Measurements from ENCODE around the gene OR4D10. TPM values are rescaled to one million over a fixed set of nuclear protein-coding genes. Genes with fewer than 3 reads are reported as not detected.

Gene OR4D10
- total and polyA plus RNA-seq, 10 of the 15 experiments (the other 5 are each of a cell fraction or from before 2014, with no cell fraction given): not detected

- TF ChIP-seq E4F1 (IDR thresholded peaks at IDR 0.05; ENCODE audit: borderline replicate concordance, partially characterized antibody): no peak
- no peak for TF ChIP-seq CBFB (IDR thresholded peaks at IDR 0.05; ENCODE audit: low read depth)
- TF ChIP-seq PAX5 (IDR thresholded peaks at IDR 0.05; ENCODE audit: borderline replicate concordance, low read depth, low read length): no peak
- TF ChIP-seq MEF2B (IDR thresholded peaks at IDR 0.05; ENCODE audit: partially characterized antibody, poor library complexity, severe bottlenecking): no peak
- TF ChIP-seq SIN3A (IDR thresholded peaks at IDR 0.05; ENCODE audit: low read depth, low read length): no peak
- TF ChIP-seq ZNF274 (IDR thresholded peaks at IDR 0.05; ENCODE audit: insufficient read depth, insufficient read length): no peak
- no peak for TF ChIP-seq SMC3 (IDR thresholded peaks at IDR 0.05; ENCODE audit: borderline replicate concordance, low read length)
- TF ChIP-seq TCF3 (IDR thresholded peaks at IDR 0.05; ENCODE audit: borderline replicate concordance, insufficient read depth, low read depth, low read length): no peak
- no peak for TF ChIP-seq PAX8 (IDR thresholded peaks at IDR 0.05)
- TF ChIP-seq RAD51 (IDR thresholded peaks at IDR 0.05): no peak
- TF ChIP-seq JUNB (IDR thresholded peaks at IDR 0.05): no peak
- no peak for TF ChIP-seq HDAC6 (IDR thresholded peaks at IDR 0.05; ENCODE audit: unreplicated experiment)
These were observed 36.9 kb upstream of the OR4D10 start, which contains the start of gene OR5A1 (continued) for GRCh38 chr11:59436169-59436568.

GRCh38 chr11:59437770-59438169 lies 35.3 kb upstream of the OR4D10 start:
- H3K9me3 ChIP-seq (replicated peaks; ENCODE audit: control insufficient read depth, insufficient read depth, low read length): no peaks in the 10 kb centered on the region

More at GRCh38 chr11:59437770-59438169, 35.3 kb upstream of the OR4D10 start:
- ChIA-PET SMC1A (ENCODE audit: uncharacterized antibody, unreplicated experiment) (no interaction called here), POLR2A (no interaction called here), CTCF (interaction anchor here (1.9 kb wide), 1 partner anchor 9 kb away, joined by 9 read pairs; no protein-coding TSS in a partner anchor), RAD21 (ENCODE audit: unreplicated experiment) (no interaction called here)
- 41% methylated on average over 7 of the region's 7 CpGs for WGBS (ENCODE audit: insufficient coverage, insufficient replicate concordance, low lambda C conversion rate, missing lambda C conversion rate)
- no peak for TF ChIP-seq E2F8 (IDR thresholded peaks at IDR 0.05; ENCODE audit: low read depth, partially characterized antibody)
- in situ Hi-C loops (cut with MboI) (no loop called here), intact Hi-C loops (cut with micrococcal nuclease; ENCODE audit: unreplicated experiment) (no loop called here)
- FAIRE-seq: no peak
- Histone ChIP-seq H3K9ac (ENCODE audit: control insufficient read depth, insufficient read depth, low read length) (no peak overlapping the region), H3K27me3 (replicated peaks in 1 of 2; ENCODE audit: control insufficient read depth in 2 of 2, insufficient read depth in 2 of 2, low read length in 1 of 2) (0 out of 4 replicates have a peak, but pooled peaks cover 0 to 1% of the 10 kb centered on the region in 2 experiments), H3K4me1 (ENCODE audit: control insufficient read depth, insufficient read depth, low read length) (no peaks in the 10 kb centered on the region), H3K4me3 (no peak overlapping the region), H3K79me2 (ENCODE audit: control insufficient read depth, insufficient read depth, low read length) (no peaks in the 10 kb centered on the region), H4K20me1 (ENCODE audit: control insufficient read depth, insufficient read depth) (no peaks in the 10 kb centered on the region), H2AFZ (ENCODE audit: control insufficient read depth, low read depth, low read length) (no peak overlapping the region), H3K36me3 (ENCODE audit: control insufficient read depth in 2 of 2, insufficient read depth in 2 of 2, low read length in 1 of 2) (no peaks in the 10 kb centered on the region), H3K27ac (ENCODE audit: control insufficient read depth, insufficient read depth) (no peak overlapping the region), H3K4me2 (ENCODE audit: control insufficient read depth, insufficient read depth) (no peak overlapping the region)
- no peak for DNase-seq (ENCODE audit: low read depth, low spot score)
- no peak for ATAC-seq
- no TSS peak for BruUV-seq (replicated peaks)
